NCI-H1930 (cell line): ENCODE data around the gene C17orf67.
A peak's percentile ranks its signal among the peaks of the same experiment; 100 is the strongest.

Experiments used
- DNase-seq, 2 experiments: peaks; one replicate each; lab custom pipeline; 2025; lab: John Stamatoyannopoulos, UW

Gene C17orf67

GRCh38 chr17:56833057-56833808, 487 bp downstream of the C17orf67 start:
- DNase-seq = peak; percentile 77 to 85

GRCh38 chr17:56832446-56832845, 1.3 kb downstream of the C17orf67 start:
- no peak for DNase-seq

GRCh38 chr17:56831369-56832095, 2.2 kb downstream of the C17orf67 start:
- DNase-seq = no peak

DNA sequence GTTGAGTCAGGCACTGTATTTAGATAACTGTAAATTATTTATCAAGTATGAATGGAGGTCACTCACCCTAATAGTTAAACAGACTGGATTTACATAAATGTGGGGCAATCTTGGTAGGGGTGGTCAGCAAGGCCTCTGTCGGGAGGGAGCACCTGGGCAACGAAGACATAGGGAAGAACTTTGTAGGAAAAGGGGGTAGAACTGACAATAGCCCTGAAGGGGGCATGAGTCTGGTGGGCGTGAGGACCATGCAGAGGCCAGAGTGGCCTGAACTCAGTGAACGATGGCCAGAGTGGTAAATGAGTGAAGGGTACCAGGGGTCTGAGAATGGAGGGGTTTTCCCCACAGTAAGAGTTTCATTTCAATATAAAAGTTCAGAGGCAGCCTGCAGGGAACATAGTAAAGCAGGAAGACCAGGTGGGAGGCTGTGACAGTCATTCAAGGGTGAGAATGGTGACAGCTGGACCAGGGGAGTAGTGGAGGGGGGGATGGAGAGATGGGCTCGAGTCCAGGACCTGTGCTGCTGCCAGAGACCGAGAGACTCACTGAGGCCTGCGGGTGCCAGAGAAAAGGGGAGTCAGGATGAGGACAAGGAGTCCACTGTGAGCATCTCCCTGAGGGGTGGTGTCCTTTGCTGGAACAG, 2.9 kb downstream of the C17orf67 start:
- no peak for DNase-seq

GRCh38 chr17:56826611-56827414, 6.9 kb downstream of the C17orf67 start:
- DNase-seq = no peak

DNA sequence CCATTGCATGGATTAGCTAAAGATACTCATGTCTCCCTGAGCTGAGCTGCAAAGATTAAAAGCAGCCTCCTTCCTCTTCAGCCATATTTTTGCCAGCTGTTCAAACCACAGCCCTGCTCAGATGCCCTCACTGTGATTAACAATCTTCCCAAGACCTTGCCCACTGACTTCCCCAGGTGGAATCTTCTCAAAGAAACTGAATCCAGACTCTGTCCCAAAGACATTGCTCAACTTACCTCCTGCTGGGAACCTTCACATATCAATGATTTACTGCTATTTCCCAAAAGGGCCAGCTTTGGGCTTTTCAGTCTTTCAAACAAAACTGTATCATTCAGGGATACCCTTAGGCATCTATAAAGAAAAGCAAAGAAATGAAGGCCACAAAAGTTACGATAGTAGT, 9.2 kb downstream of the C17orf67 start:
- no peak for DNase-seq

DNA sequence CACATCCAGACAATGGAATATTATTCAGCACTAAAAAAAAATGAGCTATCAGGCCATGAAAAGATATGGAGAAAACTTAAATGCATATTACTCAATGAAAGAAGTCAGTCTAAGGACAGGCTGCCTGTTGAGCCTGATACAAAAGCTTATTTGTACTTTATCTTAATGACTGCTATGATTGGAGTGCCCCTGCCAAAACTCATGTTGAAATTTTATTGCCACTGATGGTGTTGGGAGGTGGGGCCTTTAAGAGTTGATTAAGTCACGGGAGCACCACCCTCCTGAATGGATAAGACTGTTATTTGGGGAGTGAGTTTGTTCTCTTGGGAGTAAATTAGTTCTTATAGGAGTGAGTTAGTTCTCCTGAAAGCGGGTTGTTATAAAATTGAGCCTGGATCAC, 9.9 kb downstream of the C17orf67 start:
- no peak for DNase-seq

DNA sequence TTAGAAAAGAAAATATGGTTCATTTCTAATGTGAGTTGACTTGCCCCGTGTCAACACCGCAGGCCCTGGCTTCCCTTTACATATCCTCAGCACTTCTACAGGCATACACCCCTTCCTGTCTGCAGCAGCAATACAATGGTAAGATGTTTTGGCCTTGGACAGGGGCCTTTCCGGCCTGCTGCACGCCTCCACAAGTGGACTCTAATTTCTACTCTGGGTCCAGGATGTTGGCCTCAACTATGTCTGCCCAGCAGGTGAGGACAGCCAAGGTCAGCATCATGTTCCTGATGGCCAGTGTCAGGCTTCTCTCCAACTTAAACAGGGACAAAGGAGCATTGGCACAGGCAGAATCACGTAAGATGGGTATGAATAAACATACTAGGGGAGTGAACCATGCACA, 11.0 kb downstream of the C17orf67 start:
- no peak for DNase-seq

- DNase-seq = no peak
Measured at GRCh38 chr17:56821847-56822534, 11.7 kb downstream of the C17orf67 start.

- DNase-seq = no peak
Measured at GRCh38 chr17:56820207-56820606, 13.5 kb downstream of the C17orf67 start.

- peak; percentile 57 to 74 for DNase-seq
Measured at GRCh38 chr17:56819431-56820145, 14.1 kb downstream of the C17orf67 start.

- no peak for DNase-seq
Measured at GRCh38 chr17:56819030-56819429, 14.7 kb downstream of the C17orf67 start.

DNA sequence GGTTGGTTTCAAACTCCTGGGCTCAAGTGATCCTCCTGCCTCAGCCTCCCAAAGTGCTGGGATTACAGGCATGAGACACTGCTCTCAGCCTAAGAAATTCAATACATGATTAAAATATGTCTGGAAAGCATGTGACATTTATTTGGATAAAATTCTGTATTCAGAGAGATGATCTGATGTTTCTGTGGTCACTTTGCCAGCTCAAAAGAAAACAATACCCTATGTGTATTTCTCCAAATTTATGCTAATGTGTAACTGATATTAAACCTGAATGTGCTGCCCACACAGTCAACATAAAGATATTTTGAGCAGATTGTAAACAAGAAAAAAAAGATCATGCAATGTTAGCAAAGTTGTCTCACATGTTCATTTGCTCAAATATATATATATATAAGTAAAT, 16.7 kb downstream of the C17orf67 start:
- DNase-seq = no peak

- DNase-seq = no peak
Measured at GRCh38 chr17:56815711-56816110, 18.0 kb downstream of the C17orf67 start.

GRCh38 chr17:56812901-56813388, 20.8 kb downstream of the C17orf67 start:
- DNase-seq = no peak

GRCh38 chr17:56810891-56811775, 22.6 kb downstream of the C17orf67 start:
- no peak for DNase-seq

- DNase-seq = no peak
Measured at GRCh38 chr17:56810343-56810742, 23.4 kb downstream of the C17orf67 start.

- no peak for DNase-seq
Measured at GRCh38 chr17:56809820-56810179, 23.9 kb downstream of the C17orf67 start.

DNA sequence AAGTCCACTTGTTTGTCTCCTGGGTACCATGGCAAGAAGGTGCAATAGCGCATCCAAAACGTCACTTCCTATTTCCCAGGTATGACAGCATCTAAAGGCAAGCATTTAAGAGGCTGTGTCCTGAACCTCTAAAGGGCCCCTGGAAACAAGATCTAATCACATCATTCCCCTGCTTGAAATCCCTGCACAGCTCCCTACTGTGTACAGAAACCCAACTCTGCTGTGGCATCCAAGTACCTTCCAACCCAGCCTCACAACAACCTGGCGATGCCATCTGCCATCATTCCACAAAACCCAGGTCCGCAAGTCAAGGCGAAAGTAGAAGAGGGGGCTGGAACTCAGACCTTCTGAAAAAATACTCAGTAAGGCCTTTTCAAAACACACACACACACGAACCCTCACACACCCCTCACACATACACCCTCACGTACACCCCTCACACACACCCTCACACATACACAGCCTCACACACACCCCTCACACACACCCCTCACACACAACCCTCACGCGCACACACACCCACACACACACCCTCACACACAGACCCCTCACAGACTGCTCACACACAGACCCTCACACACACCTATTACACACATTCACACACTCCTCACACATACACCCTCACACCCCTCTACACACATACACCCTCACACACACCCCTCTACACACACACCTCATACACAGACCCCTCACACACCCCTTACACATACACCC, 24.5 kb downstream of the C17orf67 start:
- no peak for DNase-seq
